Measurements from ENCODE around the gene ZNF428. TPM values are rescaled to one million over a fixed set of nuclear protein-coding genes. Genes with fewer than 3 reads are reported as not detected.

ZNF428 gene
- total and polyA plus RNA-seq, 2 of the 4 experiments (the other 2 are of a cell fraction), result 9.9 to 32.3 TPM

DNA sequence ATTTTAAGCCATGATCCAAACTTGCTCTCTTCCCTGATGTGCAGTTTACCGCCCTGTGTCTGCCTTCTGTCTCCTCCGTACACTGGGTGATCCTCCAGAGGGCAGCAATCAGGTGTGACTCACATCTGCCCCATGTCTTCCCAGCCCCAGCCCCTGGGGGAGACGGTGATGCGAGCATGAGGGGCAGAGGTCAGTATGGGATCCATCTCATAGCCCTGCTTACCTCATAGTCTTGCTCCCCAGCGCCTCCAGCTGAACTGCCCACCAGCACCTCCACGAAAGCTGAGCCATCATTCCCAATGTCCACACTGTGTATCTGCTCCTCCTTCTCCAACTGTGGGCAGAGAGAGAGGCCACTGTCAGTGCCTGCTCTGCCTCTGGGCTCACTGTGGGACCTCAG lies 58.7 kb downstream of the ZNF428 start:
- 100% methylated on average over 2 of the region's 6 CpGs; no CpG with 5 or more reads in 1 of the 2 experiments for WGBS, 2 experiments (ENCODE audit: extremely low coverage in 2 of 2, insufficient read length in 1 of 2)
- Histone ChIP-seq H2BK20ac (ENCODE audit: low read depth, low read length) (no peak overlapping the region; the same call in 1 of the 2 replicates), H4K20me1 (ENCODE audit: insufficient read depth, low read length) (peaks cover 6% of the 10 kb centered on the region; the same call in 1 of the 2 replicates), H4K8ac (ENCODE audit: low read depth in 2 of 2, low read length in 2 of 2) (peak overlapping the region in 1 of 2 experiments; percentile 27; a peak in 1 of 4 replicates), H3K36me3 (ENCODE audit: control insufficient read depth, insufficient read depth, low read length) (peaks cover 9% of the 10 kb centered on the region), H2BK15ac (ENCODE audit: low read depth, low read length) (0 out of 3 replicates have a peak overlapping the region, but pooled peaks have one; percentile 28), H3K27me3 (ENCODE audit: control insufficient read depth, insufficient read depth, low read length) (no peaks in the 10 kb centered on the region), H3K18ac (ENCODE audit: low read depth, low read length) (no peak overlapping the region), H2BK120ac (ENCODE audit: low read depth, low read length) (peak overlapping the region; percentile 66; the same call in 1 of the 2 replicates), H2AFZ (replicated peaks; ENCODE audit: low read length, poor library complexity) (no peak overlapping the region), H3K27ac (ENCODE audit: insufficient read depth, low read length) (no peak overlapping the region), H4K5ac (ENCODE audit: low read depth, low read length) (no peak overlapping the region), H3K4ac (ENCODE audit: low read depth, low read length) (peak overlapping the region; percentile 8), H2BK5ac (ENCODE audit: low read depth, low read length, poor library complexity, severe bottlenecking) (no peak overlapping the region), H3K56ac (ENCODE audit: extremely low read depth, insufficient read depth, low read length) (no peak overlapping the region), H4K91ac (ENCODE audit: insufficient read depth, low read depth, low read length) (no peak overlapping the region), H3K14ac (replicated peaks; ENCODE audit: low read depth, low read length) (no peak overlapping the region), H3K4me2 (ENCODE audit: low read depth, low read length) (no peak overlapping the region), H3K23ac (ENCODE audit: low read depth, low read length) (no peak overlapping the region), H2AK9ac (replicated peaks; ENCODE audit: low read depth, low read length, poor library complexity) (peak overlapping the region; percentile 23), H3K79me1 (ENCODE audit: low read depth in 1 of 2, low read length in 2 of 2) (peaks cover 13 to 54% of the 10 kb centered on the region in 2 experiments), H3K4me1 (ENCODE audit: control insufficient read depth, insufficient read depth, low read length) (peaks cover 5% of the 10 kb centered on the region), H2AK5ac (ENCODE audit: low read depth, low read length) (peak overlapping the region; percentile 5; the same call in 1 of the 2 replicates), H3K4me3 (ENCODE audit: insufficient read depth, low read depth, low read length) (no peak overlapping the region), H3K9me1 (ENCODE audit: insufficient read depth, low read length) (peaks cover 29% of the 10 kb centered on the region), H3K9me3 (ENCODE audit: control insufficient read depth, insufficient read depth, low read length) (no peaks in the 10 kb centered on the region), H3K9ac (ENCODE audit: low read depth, low read length) (no peak overlapping the region)
- POLR2A ChIA-PET (ENCODE audit: unreplicated experiment), result no interaction called here
- CTCF ChIA-PET, result interaction anchor here (1.5 kb wide), 1 partner anchor 25 kb away, joined by 3 read pairs; no protein-coding TSS in a partner anchor
- in situ Hi-C loops (cut with MboI; ENCODE audit: low sequenced_read_pairs), result no loop called here
- dilution Hi-C loops (cut with HindIII; ENCODE audit: low sequenced_read_pairs, unreplicated experiment), result no loop called here
- intact Hi-C loops (cut with micrococcal nuclease), result loop anchor here (2.0 kb wide), 1 partner anchor 34 kb away; no protein-coding TSS in a partner anchor
- BruUV-seq (replicated peaks), result no TSS peak
- ATAC-seq (ENCODE audit: low read depth), result peak; percentile 25; the same call in 1 of the 2 replicates
- DNase-seq, result peak; percentile 52
- TF ChIP-seq RFX5 (IDR thresholded peaks at IDR 0.05; ENCODE audit: low read depth, low read length), result no peak
- TF ChIP-seq CTCF (conservative IDR thresholded peaks at IDR 0.05; ENCODE audit: low read depth, low read length), result 0 out of 2 replicates have a peak, but pooled peaks have one; percentile 9

Small RNA genes within 50 kb of the gene (microRNA-seq; reads per million reads assigned to microRNA genes)
- not detected for gene RN7SL368P (ENCODE audit: insufficient read depth, insufficient read length)

Small RNA genes within 50 kb of the gene (small RNA-seq; reads per million reads assigned to genes)
- 0 reads per million in 5 experiments for gene RN7SL368P

Other genes starting within 250 kb of the ZNF428 start
- not detected in 2 replicates for gene TEX101, start 204.7 kb downstream of the ZNF428 start, total RNA-seq (2012; rRNA removed)
- gene TEX101, start 204.7 kb downstream of the ZNF428 start, polyA plus RNA-seq (2012; rRNA removed), result not detected in 2 replicates
- 0.18 TPM in 1 of 2 replicates, not detected in the other for gene LYPD3, start 154.0 kb downstream of the ZNF428 start, total RNA-seq (2012; rRNA removed)
- gene LYPD3, start 154.0 kb downstream of the ZNF428 start, polyA plus RNA-seq (2012; rRNA removed), result 1.1 TPM in 2 replicates
- gene PHLDB3, start 114.9 kb downstream of the ZNF428 start, total RNA-seq (2012; rRNA removed), result 2.9 and 3.3 TPM in 2 replicates
- gene PHLDB3, start 114.9 kb downstream of the ZNF428 start, polyA plus RNA-seq (2012; rRNA removed), result 10.6 and 12.4 TPM in 2 replicates
- 141 and 161 TPM in 2 replicates for gene ETHE1, start 92.4 kb downstream of the ZNF428 start, total RNA-seq (2012; rRNA removed)
- gene ETHE1, start 92.4 kb downstream of the ZNF428 start, polyA plus RNA-seq (2012; rRNA removed), result 233 and 249 TPM in 2 replicates
- not detected in 2 replicates for gene ZNF575, start 86.4 kb downstream of the ZNF428 start, total RNA-seq (2012; rRNA removed)
- 0.77 and 0.87 TPM in 2 replicates for gene ZNF575, start 86.4 kb downstream of the ZNF428 start, polyA plus RNA-seq (2012; rRNA removed)
- gene XRCC1, start 44.1 kb downstream of the ZNF428 start, total RNA-seq (2012; rRNA removed), result 12.2 and 12.5 TPM in 2 replicates
- 21.3 and 25.9 TPM in 2 replicates for gene XRCC1, start 44.1 kb downstream of the ZNF428 start, polyA plus RNA-seq (2012; rRNA removed)
- 0.54 and 0.83 TPM in 2 replicates for gene PINLYP, start 43.8 kb downstream of the ZNF428 start, total RNA-seq (2012; rRNA removed)
- gene PINLYP, start 43.8 kb downstream of the ZNF428 start, polyA plus RNA-seq (2012; rRNA removed), result 1.0 and 1.4 TPM in 2 replicates
- 9.0 and 10.8 TPM in 2 replicates for gene IRGQ, start 23.5 kb downstream of the ZNF428 start, total RNA-seq (2012; rRNA removed)
- 6.8 and 9.9 TPM in 2 replicates for gene IRGQ, start 23.5 kb downstream of the ZNF428 start, polyA plus RNA-seq (2012; rRNA removed)
- gene ZNF576, start 23.0 kb downstream of the ZNF428 start, total RNA-seq (2012; rRNA removed), result 8.6 and 13.8 TPM in 2 replicates
- gene ZNF576, start 23.0 kb downstream of the ZNF428 start, polyA plus RNA-seq (2012; rRNA removed), result 19.5 and 24.9 TPM in 2 replicates
- gene SRRM5, start 7.5 kb downstream of the ZNF428 start, total RNA-seq (2012; rRNA removed), result not detected in 2 replicates
- gene SRRM5, start 7.5 kb downstream of the ZNF428 start, polyA plus RNA-seq (2012; rRNA removed), result 0.10 TPM in 2 replicates
- 1.7 and 2.0 TPM in 2 replicates for gene CADM4, start 20.2 kb upstream of the ZNF428 start, total RNA-seq (2012; rRNA removed)
- gene CADM4, start 20.2 kb upstream of the ZNF428 start, polyA plus RNA-seq (2012; rRNA removed), result 4.0 and 4.9 TPM in 2 replicates
- gene PLAUR, start 50.5 kb upstream of the ZNF428 start, total RNA-seq (2012; rRNA removed), result 112 and 115 TPM in 2 replicates
- 263 and 328 TPM in 2 replicates for gene PLAUR, start 50.5 kb upstream of the ZNF428 start, polyA plus RNA-seq (2012; rRNA removed)
- gene IRGC, start 96.4 kb upstream of the ZNF428 start, total RNA-seq (2012; rRNA removed), result not detected in 2 replicates
- not detected in 2 replicates for gene IRGC, start 96.4 kb upstream of the ZNF428 start, polyA plus RNA-seq (2012; rRNA removed)
- 4.8 and 5.8 TPM in 2 replicates for gene SMG9, start 135.3 kb upstream of the ZNF428 start, total RNA-seq (2012; rRNA removed)
- gene SMG9, start 135.3 kb upstream of the ZNF428 start, polyA plus RNA-seq (2012; rRNA removed), result 21.4 and 24.3 TPM in 2 replicates
- 0.54 and 0.83 TPM in 2 replicates for gene KCNN4, start 161.3 kb upstream of the ZNF428 start, total RNA-seq (2012; rRNA removed)
- gene KCNN4, start 161.3 kb upstream of the ZNF428 start, polyA plus RNA-seq (2012; rRNA removed), result 0.99 and 1.2 TPM in 2 replicates
- under 0.01 and 0.36 TPM in 2 replicates for gene LYPD5, start 182.8 kb upstream of the ZNF428 start, total RNA-seq (2012; rRNA removed)
- 0.27 and 0.31 TPM in 2 replicates for gene LYPD5, start 182.8 kb upstream of the ZNF428 start, polyA plus RNA-seq (2012; rRNA removed)
- 5.0 and 10.3 TPM in 2 replicates for gene ZNF283, start 207.7 kb upstream of the ZNF428 start, total RNA-seq (2012; rRNA removed)
- gene ZNF283, start 207.7 kb upstream of the ZNF428 start, polyA plus RNA-seq (2012; rRNA removed), result 1.2 and 2.1 TPM in 2 replicates

Measured in IMR-90 (cell line).